ENCODE results near the gene REV3L.
"Not testable (repeated sequence)": the region's sequence is repeated elsewhere in the genome, so short reads cannot be mapped to it uniquely, and the experiment has no call there.

Gene REV3L

DNA sequence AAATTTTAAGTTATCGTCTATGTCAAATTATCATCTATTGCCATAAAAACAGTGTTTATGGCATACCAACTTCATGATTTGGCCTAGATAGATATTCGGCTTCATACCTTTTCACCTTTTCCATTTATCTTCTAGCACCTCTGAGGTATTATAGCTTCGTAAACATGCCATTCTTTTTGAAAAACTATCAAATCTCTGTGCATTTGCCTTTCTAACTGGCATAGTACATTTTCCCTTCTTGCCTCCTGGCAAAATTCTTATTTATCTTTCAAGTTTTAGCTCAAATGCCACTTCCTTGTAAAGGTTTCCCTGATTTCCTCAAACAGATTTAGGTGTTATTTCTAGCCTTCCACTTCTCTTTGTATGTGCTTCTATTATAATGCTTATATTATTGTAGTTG is 7.0 kb upstream of the REV3L start:
- no peak for DNase-seq

DNA sequence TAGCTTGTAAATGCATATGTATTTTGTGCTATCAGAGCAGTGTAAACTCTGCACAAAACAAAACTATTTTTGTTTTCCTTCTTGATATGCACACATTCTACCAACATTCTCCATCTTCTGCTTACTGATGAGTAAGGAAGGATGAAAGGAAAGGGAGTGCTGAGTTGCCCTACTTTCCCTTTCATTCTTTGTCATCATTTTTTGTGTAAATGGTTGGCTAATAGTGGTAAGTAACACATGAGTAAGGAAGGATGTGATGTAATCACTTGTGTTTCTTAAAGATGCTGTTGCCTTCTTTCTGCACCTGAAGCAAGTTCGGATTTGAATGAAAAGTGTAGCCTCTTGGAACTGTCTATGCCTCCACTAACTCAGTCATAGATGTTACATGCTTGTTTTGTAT is 4.6 kb upstream of the REV3L start:
- peak; percentile 81 for DNase-seq

DNA sequence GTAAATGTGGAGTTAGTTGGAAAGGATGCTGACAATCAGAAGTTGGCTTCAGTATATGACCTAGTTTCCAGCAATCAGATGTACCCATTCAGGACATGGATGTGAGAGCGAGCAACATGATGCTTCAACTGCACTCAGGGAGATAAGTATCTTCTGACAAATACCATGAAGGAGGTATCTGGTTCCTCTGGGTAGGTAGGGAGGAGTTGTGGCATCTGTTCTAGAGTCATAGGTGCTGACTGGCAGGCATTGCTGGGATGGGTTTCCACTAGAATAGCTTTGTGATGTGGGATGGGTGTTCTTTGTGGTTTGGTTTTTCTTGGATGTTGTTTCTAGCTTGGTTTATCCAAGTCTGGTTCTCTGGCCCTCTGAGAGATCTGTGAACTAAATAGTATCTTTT is 3.9 kb upstream of the REV3L start:
- DNase-seq: no peak

DNA sequence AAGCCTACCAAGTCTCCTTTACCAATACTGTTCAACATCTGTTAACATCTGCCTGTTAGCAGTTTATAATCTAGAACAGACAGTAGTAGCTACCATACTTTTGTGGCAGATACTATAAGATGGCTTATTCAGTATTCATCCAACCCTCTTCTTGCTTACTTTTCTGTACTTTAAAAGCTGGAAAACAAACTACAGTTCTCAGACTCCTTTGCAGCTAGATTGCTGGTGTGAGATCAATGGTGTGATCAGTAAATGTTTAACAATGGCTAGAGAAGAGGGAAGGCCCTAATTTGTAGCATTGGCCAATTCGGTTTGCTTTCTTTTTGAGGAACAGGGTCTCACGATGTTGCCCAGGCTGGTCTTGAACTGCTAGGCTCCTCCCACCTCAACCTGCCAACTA is 3.5 kb upstream of the REV3L start:
- no peak for DNase-seq

DNA sequence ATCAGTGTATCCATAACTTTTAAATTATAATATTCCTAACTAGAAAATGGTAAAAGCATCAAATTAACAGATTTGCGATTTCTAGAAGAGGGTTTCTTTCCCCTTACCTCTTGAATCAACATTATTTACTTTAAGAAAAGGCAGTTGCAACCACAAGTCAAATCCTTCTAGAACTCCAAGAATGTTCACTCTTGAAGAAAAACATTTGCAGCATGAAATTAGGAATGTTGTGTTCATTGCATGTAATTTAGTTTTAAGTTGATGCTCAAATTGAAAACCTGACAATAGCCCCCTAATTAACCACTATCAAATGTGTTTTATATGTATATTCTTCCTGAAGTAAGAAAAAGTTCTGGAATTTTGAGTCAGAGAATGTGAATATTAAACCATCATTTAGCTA is 2.3 kb upstream of the REV3L start:
- DNase-seq: no peak

DNA sequence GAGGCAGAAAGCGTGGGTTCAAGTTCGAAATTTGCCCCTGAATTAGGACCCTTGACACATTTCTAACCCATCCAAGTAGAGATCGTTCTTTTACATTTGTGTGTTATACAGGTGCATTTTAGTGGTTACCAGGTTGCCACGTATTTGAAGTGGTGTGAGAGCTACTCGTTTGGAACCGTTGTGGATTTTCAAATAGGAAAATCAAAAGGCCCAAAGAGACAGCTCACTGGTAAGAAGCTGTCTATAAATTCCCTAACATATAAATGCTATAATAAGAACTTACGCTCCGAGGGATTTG is 1.6 kb upstream of the REV3L start:
- no peak for DNase-seq

DNA sequence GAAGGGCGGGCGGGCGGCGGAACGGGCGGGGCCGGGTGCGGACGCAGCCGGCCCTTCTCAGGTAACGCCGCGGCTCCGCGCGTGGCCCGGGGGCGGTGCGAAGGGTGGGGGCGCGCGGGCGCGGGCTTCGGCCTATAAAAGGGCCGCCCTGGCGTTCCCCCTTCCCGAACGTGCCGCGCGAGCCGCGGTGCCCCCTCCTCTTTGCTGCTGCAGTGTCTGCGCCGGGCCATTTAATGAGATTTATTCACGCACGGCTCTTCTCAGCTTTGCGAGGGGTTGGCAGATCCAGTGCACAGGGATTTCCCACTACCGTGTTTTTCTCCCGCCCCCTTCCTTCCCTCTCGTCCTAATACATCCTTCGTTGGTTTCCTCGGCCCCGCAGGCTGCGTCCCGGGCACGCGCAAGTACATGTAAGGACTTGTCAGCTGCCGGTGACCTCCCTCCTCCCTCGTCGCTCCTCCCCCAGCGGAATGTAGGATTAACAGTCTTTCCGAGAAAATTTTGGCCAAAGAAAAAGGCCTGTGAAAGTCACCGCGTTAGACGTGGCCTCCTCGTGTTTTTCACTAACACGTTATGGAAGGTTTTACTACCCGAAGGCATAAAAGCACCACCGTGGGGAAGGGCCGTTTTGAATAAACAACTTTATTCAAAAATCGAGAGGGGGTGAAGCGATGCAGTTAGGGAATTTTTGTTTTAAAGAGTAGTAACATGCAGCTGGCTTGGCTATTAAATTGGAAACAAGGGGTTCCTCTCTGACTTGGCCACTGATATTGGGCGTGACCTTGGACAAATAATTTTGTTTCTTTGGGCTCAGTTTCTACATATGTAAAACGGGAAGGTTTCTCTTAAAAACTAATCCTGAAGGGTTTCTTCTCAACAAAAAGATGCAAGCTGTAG is 966 bp upstream of the REV3L start:
- peak; percentile 84 to 88 for DNase-seq

DNA sequence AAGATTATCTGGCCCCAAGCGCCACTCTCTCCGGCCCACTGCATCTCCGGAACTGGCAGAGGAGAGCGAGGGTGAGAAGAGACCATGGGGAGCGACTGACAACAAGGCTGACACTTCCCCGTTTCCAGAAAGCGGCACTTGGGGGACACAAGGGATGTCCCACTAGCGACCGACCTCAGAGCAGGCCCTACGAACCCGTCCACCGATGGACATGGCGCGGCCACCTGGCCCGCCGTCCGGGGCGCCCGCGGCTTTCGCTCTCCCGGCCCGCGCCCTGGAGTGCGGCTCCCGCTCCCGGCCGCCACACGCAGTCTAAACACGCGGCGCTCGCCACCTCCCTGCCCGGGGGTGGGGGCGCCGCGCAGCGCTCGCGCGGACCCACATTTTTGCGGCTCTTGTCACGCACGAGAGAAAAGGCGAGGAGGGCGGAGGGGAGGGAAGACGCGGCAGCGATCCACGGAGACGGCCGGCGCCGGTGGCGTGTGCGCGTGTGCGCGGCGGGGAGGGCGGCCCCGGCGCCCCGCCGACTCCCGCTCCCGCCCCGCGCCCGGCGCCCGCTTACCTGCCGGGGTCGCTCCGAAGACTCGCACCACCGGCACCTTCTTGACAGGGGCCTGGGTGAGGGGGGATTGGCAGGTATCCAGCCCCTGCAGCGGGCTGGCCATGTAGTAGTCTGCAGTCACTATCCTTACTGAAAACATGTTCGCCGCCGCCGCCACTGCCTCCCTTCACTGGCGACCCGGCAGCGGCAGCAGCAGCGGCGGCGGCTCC is 645 bp downstream of the REV3L start:
- DNase-seq: peak; percentile 26 to 47

DNA sequence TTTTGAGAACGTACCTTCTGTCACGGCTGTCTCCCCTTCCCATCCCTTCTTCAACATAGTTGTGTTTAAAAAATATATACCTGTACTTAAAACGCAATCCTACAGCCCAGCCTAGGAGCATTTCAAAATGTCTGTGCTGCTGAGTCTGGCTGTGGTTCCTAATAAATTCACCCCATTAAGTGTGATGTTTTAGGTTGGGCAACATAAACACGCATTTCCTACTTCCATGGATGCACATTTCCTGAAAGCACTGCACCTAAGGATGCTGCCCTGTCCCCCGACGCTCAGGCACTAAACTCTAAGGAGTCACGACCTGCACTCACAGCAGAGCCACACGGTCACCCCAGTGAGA is 1.2 kb downstream of the REV3L start:
- no peak for DNase-seq

DNA sequence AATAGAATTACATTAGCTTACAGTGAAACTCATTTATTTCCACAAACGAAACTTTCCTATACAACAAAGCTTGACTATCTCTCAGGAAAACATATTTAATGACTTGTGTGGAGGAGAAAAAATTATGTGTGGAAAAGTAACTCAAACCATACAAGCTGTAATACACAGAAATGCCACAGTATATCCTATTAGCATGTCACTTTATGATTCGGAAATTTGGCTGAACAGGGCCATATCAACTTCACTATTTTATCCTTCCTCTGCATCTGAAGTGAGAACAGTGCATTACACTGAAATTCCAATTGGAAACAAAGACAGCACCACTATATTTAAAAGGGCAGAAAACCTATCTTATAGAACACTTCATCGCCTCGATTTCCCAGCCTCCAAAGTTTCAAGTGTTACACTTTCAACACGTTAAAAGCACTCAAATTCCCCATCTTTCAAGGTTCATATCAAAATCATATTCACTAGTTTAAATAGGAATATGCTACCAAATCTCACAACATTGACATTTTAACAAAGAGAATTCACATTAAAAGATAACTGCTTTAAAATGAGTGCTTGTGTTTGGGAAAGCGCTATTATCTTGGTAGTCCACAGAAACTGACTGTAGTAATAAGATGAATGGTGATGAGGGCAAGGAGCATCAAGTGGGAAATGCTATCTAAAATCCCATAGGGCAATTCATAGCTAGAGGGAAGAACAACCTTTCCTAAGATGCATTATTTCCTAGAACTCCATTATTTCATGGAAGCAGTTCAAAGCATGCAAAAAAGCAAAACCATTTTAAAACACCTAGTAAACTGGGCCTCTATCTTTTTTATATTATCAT is 1.8 kb downstream of the REV3L start:
- no peak for DNase-seq

DNA sequence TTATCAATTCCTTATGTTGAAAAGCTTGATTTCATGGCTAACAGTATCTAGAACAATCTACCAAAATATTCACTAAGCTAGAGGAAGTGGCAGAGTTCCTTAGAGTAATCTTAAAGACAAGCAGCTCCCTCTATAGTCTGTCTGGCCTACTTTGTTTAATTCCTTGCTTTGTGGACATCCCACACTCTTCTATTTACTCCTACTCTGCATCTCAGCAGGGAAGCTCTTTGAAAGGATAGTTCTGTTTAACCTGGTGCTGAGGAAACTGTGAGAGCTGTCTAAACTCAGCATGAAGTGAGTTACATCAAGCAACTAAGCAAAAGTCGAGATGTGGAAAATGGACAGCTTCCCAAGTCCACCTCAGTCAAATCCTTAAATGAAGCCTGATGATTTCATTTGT is 4.3 kb downstream of the REV3L start:
- peak; percentile 69 for DNase-seq

DNA sequence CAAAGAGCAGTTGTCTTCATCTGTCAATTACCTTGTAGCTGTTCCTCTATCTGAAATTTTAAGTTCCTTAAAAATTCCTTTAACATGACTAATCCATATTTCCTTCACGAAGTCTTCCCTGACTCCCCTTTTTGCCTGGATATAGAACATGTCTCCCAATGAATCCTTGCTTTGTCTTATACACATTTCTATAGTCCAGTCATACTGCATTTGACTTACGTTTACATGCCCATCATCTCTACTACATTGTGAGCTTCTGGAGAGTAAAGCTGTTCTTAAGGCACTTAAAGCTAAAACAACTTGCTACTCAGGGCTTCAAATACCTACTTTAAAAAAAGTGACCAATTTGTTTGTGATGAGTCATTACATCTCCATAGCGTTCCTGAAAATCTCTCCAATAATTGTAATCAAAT is 4.9 kb downstream of the REV3L start:
- DNase-seq: peak in 1 of 2 donors; percentile 20

DNA sequence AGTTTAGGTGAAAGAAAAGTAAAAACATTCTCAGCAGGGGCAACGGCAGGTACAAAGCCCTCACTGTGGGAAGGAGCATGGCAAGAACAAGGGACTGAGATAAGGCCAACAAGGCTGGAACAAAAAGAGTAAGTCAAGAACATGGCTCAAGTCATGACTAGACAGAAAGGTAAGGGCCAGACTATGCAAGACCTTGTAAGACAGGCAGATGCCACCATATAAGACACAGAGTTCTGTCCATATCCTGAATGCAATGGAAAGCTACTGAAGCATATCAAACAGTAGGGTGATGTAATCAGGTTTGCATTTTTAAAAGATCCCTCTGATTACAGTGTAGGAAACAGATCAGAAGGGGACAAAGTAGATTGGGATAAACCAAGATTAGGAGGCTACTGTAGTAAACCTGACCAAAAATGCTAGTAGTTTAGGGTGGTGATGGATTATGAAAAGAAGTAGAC is 5.5 kb downstream of the REV3L start:
- no peak for DNase-seq

DNA sequence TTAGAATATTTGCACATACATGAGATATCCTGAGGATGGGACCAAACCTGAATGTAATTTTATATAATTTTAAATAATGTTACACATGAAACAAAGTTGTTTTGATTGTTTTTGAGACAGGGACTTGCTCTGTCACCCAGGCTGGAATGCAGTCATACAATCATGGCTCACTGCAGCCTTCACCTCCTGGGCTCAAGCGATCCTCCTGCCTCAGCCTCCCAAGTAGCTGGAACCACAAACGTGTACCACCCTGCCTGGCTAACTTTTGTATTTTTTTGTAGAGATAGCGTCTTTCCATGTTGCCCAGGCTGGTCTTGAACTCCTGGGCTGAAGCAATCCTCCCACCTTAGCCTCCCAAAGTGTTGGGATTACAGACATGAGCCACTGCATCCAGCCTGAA is 7.0 kb downstream of the REV3L start:
- not testable (repeated sequence) for DNase-seq

DNA sequence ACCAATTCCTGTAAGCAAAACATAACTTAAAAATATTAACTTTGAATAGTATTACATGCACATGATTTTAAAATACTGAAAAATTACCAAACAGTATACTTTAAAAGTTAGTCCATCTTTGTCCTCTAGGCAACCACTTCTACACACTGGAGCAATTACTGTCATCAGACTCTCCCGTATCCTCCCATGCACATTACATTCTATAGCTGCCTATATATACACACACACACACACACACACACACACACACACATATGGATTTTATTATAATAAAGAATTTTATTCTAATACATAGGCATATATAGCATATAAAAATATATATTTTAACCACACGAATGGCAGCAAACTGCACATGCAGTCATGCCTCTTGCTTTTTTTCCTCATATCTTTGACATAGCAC is 8.2 kb downstream of the REV3L start:
- DNase-seq: no peak

DNA sequence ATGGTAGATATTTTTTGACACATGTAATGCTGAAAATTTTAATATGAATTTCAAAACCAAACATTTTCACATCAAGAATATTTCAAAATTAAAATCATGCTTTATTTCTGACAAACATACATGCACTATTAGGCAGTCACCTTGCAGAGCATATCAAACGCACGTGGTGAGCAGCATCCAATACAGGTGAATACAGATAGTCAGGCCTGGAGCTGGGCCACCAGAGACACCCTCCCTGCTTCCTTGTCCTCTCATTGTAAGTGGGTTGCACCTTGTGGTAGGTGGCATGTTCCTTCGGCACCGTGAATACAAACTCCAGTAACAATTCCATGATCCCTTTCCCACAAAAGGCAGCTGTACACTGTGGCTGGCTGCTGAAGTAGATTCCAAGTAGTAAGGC is 8.9 kb downstream of the REV3L start:
- no peak for DNase-seq

DNA sequence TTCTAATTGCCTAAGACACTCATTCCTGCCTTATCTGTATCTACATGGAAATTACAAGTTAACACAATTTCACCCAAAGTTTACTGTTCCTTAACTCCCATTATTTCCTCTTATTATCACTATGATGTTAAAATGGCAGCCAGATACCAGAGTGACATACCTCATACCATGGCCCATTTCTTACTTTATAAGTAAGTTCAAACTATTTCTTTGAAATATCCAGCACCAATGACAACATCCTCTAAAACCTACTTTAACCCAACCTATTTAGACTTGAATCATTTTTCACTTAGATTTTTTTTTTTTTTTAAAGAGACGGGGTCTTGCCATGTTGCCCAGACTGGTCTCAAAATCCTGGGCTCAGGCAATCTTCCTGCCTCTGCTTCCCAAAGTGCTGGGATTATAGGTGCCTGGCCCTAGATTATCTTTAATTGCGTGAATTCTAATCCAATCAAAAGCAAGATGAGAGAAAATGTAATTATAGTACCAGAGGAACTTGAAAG is 10.0 kb downstream of the REV3L start:
- no peak for DNase-seq

DNA sequence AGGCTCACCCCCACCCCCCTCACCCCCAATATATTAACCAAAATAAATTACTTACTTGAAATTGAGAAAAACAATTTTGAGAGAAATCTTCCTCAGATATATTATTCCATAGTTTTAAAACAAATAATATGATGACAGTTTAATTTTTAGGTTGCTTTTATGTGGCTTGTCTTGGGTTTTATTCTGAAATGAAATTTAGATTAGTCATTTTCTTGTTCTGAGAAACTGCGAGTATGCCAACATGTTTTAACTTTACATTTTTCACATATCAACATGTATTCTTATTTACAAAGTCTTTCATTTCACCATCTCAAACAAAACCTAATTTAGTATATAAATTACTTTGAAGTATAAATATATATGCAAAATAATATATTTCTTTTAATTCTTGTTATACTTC is 11.1 kb downstream of the REV3L start:
- DNase-seq: no peak

DNA sequence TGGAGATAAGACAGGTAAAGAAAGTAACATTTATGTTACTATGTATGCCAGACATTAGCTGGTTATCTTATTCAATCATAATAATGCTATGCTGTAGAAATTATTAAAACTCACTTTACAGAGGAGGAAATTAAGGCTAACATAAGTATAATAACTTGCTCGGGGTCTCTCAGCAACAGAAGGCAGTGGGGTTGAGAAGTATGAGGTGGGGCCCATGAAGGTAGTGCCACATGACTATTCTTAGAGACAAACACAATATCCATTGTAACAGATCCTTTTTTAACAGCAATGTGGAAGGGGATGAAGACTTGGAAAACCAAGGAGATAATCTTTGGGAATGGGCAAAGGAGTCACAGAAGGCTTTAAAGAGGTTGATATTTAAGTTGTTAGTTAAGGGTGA is 11.5 kb downstream of the REV3L start:
- no peak for DNase-seq

DNA sequence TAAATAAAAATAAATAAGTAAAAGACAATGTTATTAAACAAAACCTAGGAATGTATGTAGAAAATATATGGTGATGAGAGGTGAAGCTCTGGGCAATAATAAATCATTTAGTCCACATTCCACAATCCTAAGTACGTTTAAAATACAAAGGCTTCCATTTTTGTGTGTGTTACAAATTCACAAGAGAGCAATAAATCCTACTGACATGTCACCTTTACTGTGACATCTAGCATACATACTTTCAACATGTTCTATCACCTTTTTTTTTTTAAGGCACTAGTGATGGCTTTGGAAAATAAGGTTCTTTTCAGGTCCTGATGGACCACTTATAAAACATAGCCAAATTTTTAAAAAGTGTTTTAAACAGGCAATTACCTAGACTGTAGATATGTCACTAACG is 12.0 kb downstream of the REV3L start:
- DNase-seq: no peak

DNA sequence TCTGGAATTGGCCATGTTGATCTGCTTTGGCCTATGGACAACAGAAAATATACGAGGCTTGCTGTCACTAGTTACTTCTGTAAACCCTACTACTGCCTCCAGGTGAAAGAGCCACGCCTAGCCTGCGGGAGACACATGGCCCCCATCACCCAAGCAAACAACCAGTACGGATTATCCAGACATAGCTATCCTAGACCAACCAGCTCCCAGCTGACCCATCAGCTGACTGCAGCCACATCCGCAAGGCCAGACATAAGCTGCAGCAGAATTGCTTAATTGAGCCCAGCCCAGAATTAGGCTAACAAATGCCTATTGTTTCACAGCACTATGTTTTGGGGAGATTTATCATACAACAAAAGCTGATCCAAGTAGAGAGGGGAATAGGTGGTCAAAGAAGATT is 13.5 kb downstream of the REV3L start:
- DNase-seq: no peak

DNA sequence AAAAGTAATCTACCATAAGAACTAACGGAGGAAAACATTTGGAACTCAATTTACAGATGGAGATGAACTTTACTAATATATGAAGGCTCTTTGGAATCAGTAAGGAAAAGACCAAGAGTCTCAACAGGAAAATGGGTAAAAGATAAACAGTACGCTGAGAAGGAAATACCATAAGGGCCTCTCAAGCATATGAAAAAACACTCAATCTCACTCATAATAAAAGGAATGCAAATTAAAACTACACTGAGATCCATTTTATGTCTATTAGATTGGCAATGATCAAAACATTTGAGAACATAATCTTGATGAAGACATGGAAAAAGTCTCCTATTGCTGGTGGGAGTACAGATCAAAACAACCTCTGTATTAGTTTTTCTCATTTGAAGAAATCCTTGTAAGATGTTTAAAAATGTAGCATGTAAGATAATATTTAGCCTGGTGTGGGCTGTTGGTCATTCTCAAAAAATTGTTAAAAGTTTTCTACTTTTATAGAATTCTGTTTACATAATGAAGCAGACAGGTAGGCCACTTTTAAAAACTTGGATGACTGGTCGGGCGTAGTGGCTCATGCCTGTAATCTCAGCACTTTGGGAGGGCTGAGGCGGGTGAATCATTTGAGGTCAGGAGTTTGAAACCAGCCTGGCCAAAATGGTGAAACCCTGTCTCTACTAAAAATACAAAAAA is 14.5 kb downstream of the REV3L start:
- no peak for DNase-seq

DNA sequence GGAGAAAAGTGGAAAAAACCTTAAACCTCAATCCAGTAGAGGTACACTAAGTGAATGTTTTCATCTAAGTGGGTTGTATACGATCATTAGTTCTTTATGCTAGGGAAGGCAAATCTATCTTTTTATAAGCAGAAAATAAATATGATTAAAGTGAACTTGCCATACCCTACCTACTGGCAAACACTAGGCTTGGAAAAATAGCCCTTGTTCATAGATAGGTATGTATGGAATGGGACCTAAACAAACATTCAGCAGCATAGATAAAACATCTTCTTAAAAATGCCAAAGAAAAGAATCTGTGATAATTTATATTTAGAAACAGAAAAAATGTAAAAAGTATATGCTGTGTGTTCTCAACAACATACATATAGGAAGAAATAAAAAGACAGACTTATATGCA is 18.8 kb downstream of the REV3L start:
- DNase-seq: no peak

Measured in inflammatory macrophage treated with lipopolysaccharide for 1 hour (primary cell).